AG08395 (cell line): ENCODE results near the gene ABI3BP.
"Not testable (repeated sequence)": the region's sequence is repeated elsewhere in the genome, so short reads cannot be mapped to it uniquely, and the experiment has no call there.

Experiments
- DNase-seq: peaks from one replicate; pipeline ENCODE4 v3.0.0; 2012; ENCODE audit warnings: mixed read lengths, low spot score

The ABI3BP gene

GRCh38 chr3:100947119-100947518, 46.1 kb downstream of the ABI3BP start:
- DNase-seq, result no peak

GRCh38 chr3:100946096-100946495, 47.1 kb downstream of the ABI3BP start:
- not testable (repeated sequence) for DNase-seq

GRCh38 chr3:100941451-100941850, 51.8 kb downstream of the ABI3BP start:
- no peak for DNase-seq

GRCh38 chr3:100941041-100941440, 52.2 kb downstream of the ABI3BP start:
- DNase-seq, result no peak

- DNase-seq, result no peak
Observed at GRCh38 chr3:100936931-100937330, 56.3 kb downstream of the ABI3BP start.

- DNase-seq, result no peak
Observed at GRCh38 chr3:100932491-100932890, 60.7 kb downstream of the ABI3BP start.

GRCh38 chr3:100928638-100929428, 64.4 kb downstream of the ABI3BP start:
- peak; percentile 72 for DNase-seq

- DNase-seq, result no peak
Observed at GRCh38 chr3:100927775-100928174, 65.4 kb downstream of the ABI3BP start.

- DNase-seq, result peak; percentile 4
Observed at GRCh38 chr3:100915706-100916495, 77.3 kb downstream of the ABI3BP start.

- DNase-seq, result no peak
Observed at GRCh38 chr3:100913870-100914648, 79.2 kb downstream of the ABI3BP start.

GRCh38 chr3:100912976-100913545, 80.2 kb downstream of the ABI3BP start:
- DNase-seq, result no peak

- DNase-seq, result no peak
Observed at GRCh38 chr3:100912571-100912970, 80.7 kb downstream of the ABI3BP start.

GRCh38 chr3:100911956-100912355, 81.3 kb downstream of the ABI3BP start:
- DNase-seq, result no peak

- DNase-seq, result no peak
Observed at GRCh38 chr3:100910986-100911385, 82.2 kb downstream of the ABI3BP start.

GRCh38 chr3:100902572-100902971, 90.6 kb downstream of the ABI3BP start:
- peak; percentile 86 for DNase-seq

- DNase-seq, result no peak
Observed at GRCh38 chr3:100900671-100901335, 92.4 kb downstream of the ABI3BP start.

- DNase-seq, result no peak
Observed at GRCh38 chr3:100899440-100900091, 93.7 kb downstream of the ABI3BP start.

- no peak for DNase-seq
Observed at GRCh38 chr3:100898681-100899080, 94.5 kb downstream of the ABI3BP start.

- DNase-seq, result no peak
Observed at GRCh38 chr3:100896994-100897393, 96.2 kb downstream of the ABI3BP start.

- peak; percentile 37 for DNase-seq
Observed at GRCh38 chr3:100893590-100893989, 99.6 kb downstream of the ABI3BP start.

- no peak for DNase-seq
Observed at GRCh38 chr3:100893108-100893507, 100.1 kb downstream of the ABI3BP start.
